Measurements from ENCODE around the gene SLC15A1. TPM values are rescaled to one million over a fixed set of nuclear protein-coding genes. Genes with fewer than 3 reads are reported as not detected.
"Not testable (repeated sequence)": the region's sequence is repeated elsewhere in the genome, so short reads cannot be mapped to it uniquely, and the experiment has no call there.

The SLC15A1 gene
- total RNA-seq, 1 experiment from 2014 or later: not detected

GRCh38 chr13:98664510-98664909 is 88.0 kb downstream of the SLC15A1 start:
- DNase-seq (ENCODE audit: low spot score): peak; percentile 5

GRCh38 chr13:98664047-98664446 is 88.4 kb downstream of the SLC15A1 start:
- DNase-seq (ENCODE audit: low spot score): peak; percentile 18

- no peak for DNase-seq (ENCODE audit: low spot score)
Observed at GRCh38 chr13:98658131-98658530, 94.3 kb downstream of the SLC15A1 start.

- peak; percentile 3 for DNase-seq (ENCODE audit: low spot score)
Observed at GRCh38 chr13:98657506-98658085, 94.9 kb downstream of the SLC15A1 start.

GRCh38 chr13:98656223-98656622 is 96.2 kb downstream of the SLC15A1 start:
- no peak for DNase-seq (ENCODE audit: low spot score)

- DNase-seq (ENCODE audit: low spot score): peak; percentile 99
Observed at GRCh38 chr13:98653463-98653985, 98.9 kb downstream of the SLC15A1 start.

- DNase-seq (ENCODE audit: low spot score): no peak
Observed at GRCh38 chr13:98652721-98653462, 99.6 kb downstream of the SLC15A1 start.

- DNase-seq (ENCODE audit: low spot score): no peak
Observed at GRCh38 chr13:98652276-98652675, 100.2 kb downstream of the SLC15A1 start.

GRCh38 chr13:98651744-98652143 is 100.7 kb downstream of the SLC15A1 start:
- peak; percentile 57 for DNase-seq (ENCODE audit: low spot score)

GRCh38 chr13:98650396-98651107 is 101.9 kb downstream of the SLC15A1 start:
- peak; percentile 100 for DNase-seq (ENCODE audit: low spot score)

- no peak for DNase-seq (ENCODE audit: low spot score)
Observed at GRCh38 chr13:98649861-98650260, 102.6 kb downstream of the SLC15A1 start.

- peak; percentile 37 for DNase-seq (ENCODE audit: low spot score)
Observed at GRCh38 chr13:98648686-98649085, 103.8 kb downstream of the SLC15A1 start.

- DNase-seq (ENCODE audit: low spot score): peak; percentile 84
Observed at GRCh38 chr13:98648141-98648540, 104.3 kb downstream of the SLC15A1 start.

- DNase-seq (ENCODE audit: low spot score): no peak
Observed at GRCh38 chr13:98647121-98647520, 105.4 kb downstream of the SLC15A1 start.

- no peak for DNase-seq (ENCODE audit: low spot score)
Observed at GRCh38 chr13:98643479-98643878, 109.0 kb downstream of the SLC15A1 start.

- no peak for DNase-seq (ENCODE audit: low spot score)
Observed at GRCh38 chr13:98641075-98641474, 111.4 kb downstream of the SLC15A1 start.

GRCh38 chr13:98639785-98640184 is 112.7 kb downstream of the SLC15A1 start:
- not testable (repeated sequence) for DNase-seq (ENCODE audit: low spot score)

- DNase-seq (ENCODE audit: low spot score): not testable (repeated sequence)
Observed at GRCh38 chr13:98638352-98638751, 114.1 kb downstream of the SLC15A1 start.
